Breast epithelium (tissue), 4 donors: ENCODE measurements around the gene LHPP. TPM values are rescaled to one million over a fixed set of nuclear protein-coding genes. Genes with fewer than 3 reads are reported as not detected.

Experiments
- DNase-seq, 2 donors: peaks; one replicate each; pipeline ENCODE4 v3.0.0-alpha.2; 2019; ENCODE audit warnings: low spot score in 2 of 2
- H3K27ac ChIP-seq, 2 donors: fragments of 200-600 bp; sonication (generic) in 1 of 2; one replicate each; pipeline ENCODE4 v1.5.1; 2016 to 2019; ENCODE audit warnings: mild to moderate bottlenecking in 1 of 2
- H3K27me3 ChIP-seq, 2 donors: fragments of 200-600 bp; sonication (generic) in 1 of 2; one replicate each; pipeline versions ENCODE4 v1.5.1 to v1.6.0; 2017 to 2019; ENCODE audit warnings: control low read depth in 1 of 2, mild to moderate bottlenecking in 1 of 2
- H3K36me3 ChIP-seq: fragments of 200-600 bp; one replicate; pipeline ENCODE4 v1.5.1; 2019
- H3K4me1 ChIP-seq, 2 donors: fragments of 200-600 bp; sonication (generic); one replicate each; pipeline ENCODE4 v1.5.1; 2016 to 2019; ENCODE audit warnings: control low read depth in 1 of 2
- H3K4me3 ChIP-seq, 3 donors: fragments of 200-600 bp; sonication (generic); 1 replicate in 2 of 3; 2 replicates in 1 of 3; pipeline ENCODE4 v1.5.1; 2016 to 2019; ENCODE audit warnings: mild to moderate bottlenecking in 3 of 3, moderate library complexity in 2 of 3
- H3K9me3 ChIP-seq, 2 donors: fragments of 200-600 bp; sonication (generic) in 1 of 2; one replicate each; pipeline ENCODE4 v1.5.1; 2016 to 2019; ENCODE audit warnings: control low read depth in 1 of 2
- CTCF ChIP-seq, 3 donors: fragments of 450-650 bp; IDR thresholded peaks; one replicate each; pipeline ENCODE4 v1.5.1; 2016 to 2017; ENCODE audit warnings: antibody characterized with exemption in 3 of 3, mild to moderate bottlenecking in 3 of 3, moderate library complexity in 3 of 3
- POLR2A ChIP-seq: fragments of 450-650 bp; IDR thresholded peaks from one replicate; pipeline ENCODE4 v1.6.1; 2016; ENCODE audit warnings: antibody characterized with exemption, mild to moderate bottlenecking, moderate library complexity
- POLR2AphosphoS5 ChIP-seq, 3 donors: sonication (generic); formaldehyde crosslinking; IDR thresholded peaks; one replicate each; pipeline ENCODE4 v1.6.1; 2017; ENCODE audit warnings: antibody characterized with exemption in 3 of 3
- intact Hi-C: fragments of 100-400 bp; cut with DNase I; formaldehyde crosslinking; loops from one replicate; pipeline ENCODE4 v1.15.1; 2023; ENCODE audit warnings: low total_unique reads
- total RNA-seq, 3 donors: library from RNA; depleted of rRNA; stranded (reverse); fragments of >200 nt; gene quantifications; one replicate each; pipeline ENCODE4 v1.1.0, GENCODE V29; 2016

LHPP gene
- total RNA-seq, 3 donors from 2014 or later: 13.1 to 19.6 (median 17.0) TPM

DNA sequence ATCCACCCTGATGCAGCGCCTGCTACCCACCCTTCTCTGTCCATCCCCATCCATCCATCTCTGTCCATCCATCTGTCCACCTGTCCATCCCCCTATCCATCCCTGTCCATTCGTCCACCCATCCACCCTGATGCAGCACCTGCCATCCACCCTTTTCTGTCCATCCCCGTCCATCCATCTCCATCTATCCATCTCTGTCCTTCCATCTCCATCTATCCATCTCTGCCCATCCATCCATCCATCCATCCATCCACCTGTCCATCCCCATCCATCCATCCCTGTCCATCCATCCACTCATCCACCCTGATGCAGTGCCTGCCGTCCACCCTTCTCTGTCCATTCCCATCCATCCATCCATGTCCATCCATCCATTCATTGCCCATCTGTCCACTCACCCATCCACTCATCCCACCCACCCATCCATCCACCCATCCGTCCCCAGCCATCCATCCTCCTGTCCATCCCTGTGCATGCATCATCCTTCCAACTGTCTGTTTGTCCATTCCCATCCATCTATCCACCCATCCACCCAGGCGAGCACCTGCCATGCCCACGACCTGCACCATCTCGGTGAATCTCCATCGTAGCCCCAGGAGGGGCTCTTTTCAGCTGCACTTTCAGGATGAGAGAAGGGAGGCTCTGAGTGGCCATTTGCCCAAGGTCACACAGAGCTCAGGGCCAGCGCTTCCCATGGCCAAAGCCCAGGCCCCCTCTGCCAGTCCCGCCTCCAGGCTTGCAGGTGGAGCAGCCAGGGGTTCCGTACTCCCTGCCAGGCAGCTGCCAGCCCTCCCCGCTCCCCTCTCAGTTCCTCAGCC, 137.4 kb downstream of the LHPP start:
- Histone ChIP-seq H3K27ac (no peak overlapping the region), H3K4me3 (no peak overlapping the region), H3K27me3 (no peaks in the 10 kb centered on the region), H3K36me3 (no peaks in the 10 kb centered on the region), H3K9me3 (no peaks in the 10 kb centered on the region), H3K4me1 (no peaks in the 10 kb centered on the region)
- no peak for DNase-seq
- TF ChIP-seq CTCF (IDR thresholded peaks at IDR 0.05) (no peak), POLR2AphosphoS5 (IDR thresholded peaks at IDR 0.05) (no peak), POLR2A (no peak)
- intact Hi-C loops: no loop called here

DNA sequence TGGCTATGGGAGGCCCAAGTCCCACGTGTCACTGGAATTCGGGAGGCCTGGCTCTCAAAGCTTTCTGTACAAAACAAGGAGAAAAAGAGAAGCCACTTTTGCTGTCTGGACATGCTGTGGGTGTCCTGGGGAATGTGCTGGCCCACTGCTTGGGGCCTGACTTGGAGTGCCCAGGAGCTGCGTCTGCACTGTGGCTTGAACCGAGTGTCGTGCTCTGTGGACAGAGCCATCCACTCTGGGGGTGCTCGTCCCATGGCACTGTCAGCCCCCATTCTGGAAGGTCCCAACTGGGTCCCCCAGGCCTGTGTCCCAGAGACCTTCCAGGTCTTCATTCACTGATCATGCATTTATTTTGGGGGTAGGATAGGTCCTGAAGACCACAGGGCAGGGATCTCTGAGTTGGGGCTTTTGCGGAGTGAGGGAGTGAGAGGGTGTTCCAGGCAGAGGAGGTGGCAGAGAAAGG, 138.0 kb downstream of the LHPP start:
- Histone ChIP-seq H3K4me3 (no peak overlapping the region), H3K9me3 (no peaks in the 10 kb centered on the region), H3K27me3 (no peaks in the 10 kb centered on the region), H3K36me3 (no peaks in the 10 kb centered on the region), H3K27ac (no peak overlapping the region), H3K4me1 (no peaks in the 10 kb centered on the region)
- no peak for TF ChIP-seq POLR2AphosphoS5 (IDR thresholded peaks at IDR 0.05)
- no peak for TF ChIP-seq POLR2A
- TF ChIP-seq CTCF (IDR thresholded peaks at IDR 0.05): no peak
- intact Hi-C loops: no loop called here
- peak in 1 of 2 donors; percentile 53 for DNase-seq

DNA sequence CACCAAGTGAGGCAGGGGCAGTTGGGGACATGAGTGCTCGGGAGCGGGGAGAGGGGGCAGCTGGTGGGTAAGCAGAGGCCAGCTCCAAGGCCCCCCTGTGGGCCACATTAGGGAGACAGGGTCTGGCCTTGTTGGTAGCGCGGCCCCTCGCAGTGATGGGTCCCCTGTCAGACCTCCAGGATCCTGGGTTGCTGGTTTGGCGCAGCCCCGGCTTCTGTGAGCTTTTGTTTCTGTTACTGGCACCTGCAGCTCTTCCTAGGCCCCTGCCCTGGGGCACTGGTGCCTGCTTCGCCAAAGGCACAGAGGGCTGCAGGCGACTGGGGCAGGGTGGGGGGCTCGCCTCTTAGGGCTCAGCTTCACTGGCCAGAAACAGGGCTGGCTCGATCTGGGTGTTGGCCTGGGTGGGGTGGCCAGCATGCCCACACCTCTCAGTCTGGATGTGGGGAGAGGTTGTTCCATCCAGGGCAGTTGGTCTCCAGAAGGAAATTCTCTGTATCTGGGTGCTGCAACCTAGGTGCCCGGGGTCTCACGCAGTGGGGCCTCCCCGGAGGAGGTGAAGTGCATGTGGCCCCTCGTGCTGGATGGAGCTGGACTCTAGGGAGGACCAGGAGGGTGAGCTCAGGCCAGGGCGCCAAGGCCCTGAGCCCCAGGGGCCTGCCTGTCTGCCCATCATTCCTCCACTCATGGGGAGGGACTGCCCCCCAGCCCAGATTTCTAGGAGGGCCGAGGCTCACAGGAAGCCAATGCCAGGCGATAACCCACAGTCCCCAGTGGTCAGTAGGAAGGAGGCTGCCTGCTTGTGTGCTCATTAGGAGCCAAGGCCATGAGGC, 138.6 kb downstream of the LHPP start:
- Histone ChIP-seq H3K36me3 (no peaks in the 10 kb centered on the region), H3K27ac (no peak overlapping the region), H3K4me3 (no peak overlapping the region), H3K9me3 (no peaks in the 10 kb centered on the region), H3K4me1 (no peaks in the 10 kb centered on the region), H3K27me3 (no peaks in the 10 kb centered on the region)
- DNase-seq: no peak
- intact Hi-C loops: no loop called here
- TF ChIP-seq POLR2A: no peak
- no peak for TF ChIP-seq POLR2AphosphoS5 (IDR thresholded peaks at IDR 0.05)

DNA sequence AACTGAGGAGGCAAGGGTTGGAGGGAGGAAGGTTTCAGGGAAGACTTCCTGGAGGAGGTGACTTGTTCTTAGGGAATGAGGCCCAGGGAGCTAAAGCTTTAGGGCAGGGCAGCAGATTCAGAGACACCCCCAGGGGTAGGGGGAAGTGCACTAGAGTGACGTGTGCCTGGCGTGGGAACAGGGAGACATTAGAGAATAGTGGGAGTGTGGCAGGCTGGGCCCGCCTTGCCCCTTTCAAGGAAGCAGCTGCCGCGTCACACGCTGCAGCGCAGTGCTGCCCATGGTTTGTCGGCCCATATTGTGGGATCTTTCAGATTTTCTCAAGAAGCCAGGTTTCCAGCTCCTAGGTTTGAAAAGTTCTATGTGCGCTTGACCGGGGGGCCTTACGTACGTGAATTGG, 139.4 kb downstream of the LHPP start:
- no peaks in the 10 kb centered on the region for H3K4me1 ChIP-seq
- intact Hi-C loops: no loop called here
- no peaks in the 10 kb centered on the region for H3K27me3 ChIP-seq
- H3K27ac ChIP-seq: no peak overlapping the region
- TF ChIP-seq POLR2AphosphoS5 (IDR thresholded peaks at IDR 0.05) (no peak), POLR2A (no peak), CTCF (IDR thresholded peaks at IDR 0.05) (no peak)
- no peak overlapping the region for H3K4me3 ChIP-seq
- H3K9me3 ChIP-seq: no peaks in the 10 kb centered on the region
- DNase-seq: no peak
- H3K36me3 ChIP-seq: no peaks in the 10 kb centered on the region

GRCh38 chr10:124601431-124602120, 140.0 kb downstream of the LHPP start:
- TF ChIP-seq CTCF (IDR thresholded peaks at IDR 0.05) (no peak), POLR2A (no peak), POLR2AphosphoS5 (IDR thresholded peaks at IDR 0.05) (no peak)
- no peak for DNase-seq
- H3K4me3 ChIP-seq: no peak overlapping the region
- no peaks in the 10 kb centered on the region for H3K27me3 ChIP-seq
- H3K4me1 ChIP-seq: no peaks in the 10 kb centered on the region
- H3K27ac ChIP-seq: no peak overlapping the region
- no peaks in the 10 kb centered on the region for H3K36me3 ChIP-seq
- intact Hi-C loops: no loop called here
- H3K9me3 ChIP-seq: no peaks in the 10 kb centered on the region
